CD4-positive, alpha-beta T cell treated with Interleukin-4 for 1 hour (primary cell): Measurements from ENCODE around the gene CEP41.

Experiments used
- DNase-seq, 2 donors: peaks; one replicate each; pipeline ENCODE4 v3.0.0-alpha.2; 2020 to 2022

The CEP41 gene

DNA sequence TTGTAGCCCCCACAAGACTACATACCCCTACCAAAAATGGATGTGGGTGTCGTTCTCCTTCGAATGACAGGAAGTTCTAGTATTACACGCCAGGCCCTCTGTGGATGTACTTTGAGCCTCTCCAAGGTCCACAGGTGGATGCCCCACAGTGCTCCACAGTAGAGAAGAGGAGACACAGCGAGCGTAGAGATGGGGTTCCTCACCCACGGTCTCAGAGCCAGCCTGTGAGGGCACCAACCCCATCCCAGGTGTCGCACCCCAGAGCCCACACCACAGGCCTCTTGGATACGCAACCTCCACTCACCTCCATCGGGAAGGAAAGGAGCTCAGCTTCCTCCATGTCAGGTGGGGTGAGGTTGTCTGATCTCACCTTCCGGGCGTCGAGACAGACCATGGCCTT, 93.9 kb downstream of the CEP41 start:
- DNase-seq: no peak

DNA sequence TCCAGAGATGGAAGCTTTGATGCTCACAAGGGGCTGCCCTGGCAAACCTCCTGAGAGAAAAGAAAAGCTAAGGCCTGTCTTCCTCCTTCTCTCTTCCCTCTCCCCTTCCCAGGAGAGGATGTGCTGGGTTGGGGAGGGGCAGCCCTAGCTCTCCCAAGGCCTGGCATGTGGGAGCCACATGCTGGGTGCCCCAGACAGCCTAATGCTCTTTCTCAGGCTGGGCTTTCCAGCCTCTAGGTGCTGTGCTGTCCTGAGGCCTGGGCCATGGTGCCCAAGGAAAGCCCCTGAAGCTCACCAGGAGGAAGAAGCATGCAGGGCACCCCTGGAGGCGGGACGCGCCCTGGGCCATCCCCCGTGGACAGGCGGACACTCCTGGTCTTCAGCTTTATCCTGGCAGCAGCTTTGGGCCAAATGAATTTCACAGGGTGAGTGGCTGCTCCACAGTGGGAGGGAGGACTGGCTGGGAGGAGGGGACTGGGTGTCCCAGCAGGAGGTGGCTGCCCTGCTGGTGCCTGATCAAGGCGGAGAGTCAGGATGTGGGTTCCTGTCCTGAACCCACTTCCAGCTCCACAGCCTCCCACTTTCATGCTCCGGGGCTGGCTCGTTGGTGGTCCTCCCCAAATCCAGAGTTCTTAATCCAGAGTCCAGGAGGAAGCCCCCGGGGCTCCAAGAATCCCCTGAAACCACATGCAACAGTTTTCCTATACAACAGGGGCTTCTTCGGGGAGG, 94.5 kb downstream of the CEP41 start:
- DNase-seq: no peak

DNA sequence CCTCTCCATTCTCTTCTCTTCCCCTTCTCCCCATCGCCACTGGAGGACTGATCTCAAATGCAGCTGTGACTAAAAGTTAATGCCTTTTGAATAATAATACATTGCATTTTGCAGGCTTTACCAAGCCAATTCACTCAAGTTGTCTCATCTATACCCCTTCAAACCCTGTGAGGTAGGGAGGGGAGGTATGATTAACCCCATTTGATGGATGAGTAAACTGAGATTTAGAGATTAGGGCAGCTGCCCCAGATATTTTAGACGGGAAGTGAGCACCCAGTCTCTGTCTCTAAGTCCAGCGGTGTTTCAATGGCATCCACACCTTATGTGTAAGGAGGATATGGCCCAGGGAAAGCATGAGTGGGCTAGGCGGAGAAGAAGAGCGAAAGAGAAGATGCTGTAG, 95.1 kb downstream of the CEP41 start:
- no peak for DNase-seq

DNA sequence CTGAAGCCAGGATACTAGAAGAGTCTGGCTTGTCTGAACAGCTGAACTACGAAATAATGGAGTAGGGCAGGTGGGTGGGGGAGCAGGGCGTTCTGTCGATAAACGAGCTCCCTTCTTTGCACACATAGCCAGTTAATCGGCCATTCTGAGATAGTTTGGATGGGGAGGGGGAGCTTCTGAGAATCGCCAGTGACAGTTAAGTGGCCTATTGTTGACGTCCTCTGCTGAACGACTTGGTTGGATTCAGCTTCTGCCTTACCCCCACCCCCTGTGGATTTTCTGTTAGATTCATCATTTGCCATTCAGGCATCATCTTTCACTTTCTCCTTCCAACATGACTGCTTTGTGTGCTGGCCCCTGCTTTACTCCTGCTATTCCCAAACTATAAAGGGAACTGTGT, 95.7 kb downstream of the CEP41 start:
- DNase-seq: no peak

DNA sequence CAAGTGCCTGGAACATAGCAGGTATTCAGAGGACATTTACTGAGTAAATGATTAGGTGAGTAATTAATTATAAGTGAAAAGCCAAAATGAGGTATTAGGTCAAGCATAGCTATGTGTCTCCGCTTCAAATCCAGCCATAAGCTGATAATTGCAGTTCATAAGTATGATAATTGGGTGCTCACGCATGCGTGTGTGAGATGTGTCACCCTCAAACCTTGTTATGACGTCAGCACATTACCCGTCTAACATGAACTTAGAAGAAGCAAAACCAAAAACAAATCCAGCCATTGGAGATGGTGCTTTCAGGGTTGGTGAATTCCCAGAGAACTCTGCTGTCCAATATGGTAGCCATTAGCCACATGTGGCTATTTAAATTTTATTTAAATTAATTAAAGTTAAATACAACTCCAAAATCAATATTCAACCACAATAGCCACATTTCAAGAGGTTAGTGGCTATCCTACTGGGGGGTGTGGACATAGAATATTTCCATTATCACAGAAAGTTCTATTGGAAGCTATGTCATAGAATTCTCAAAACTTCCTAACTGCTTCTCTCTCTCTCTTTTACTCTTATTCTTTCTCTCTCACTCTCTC, 96.4 kb downstream of the CEP41 start, which contains the start of gene CPA5:
CPA5 (plus strand) TSS at position 546 of the 596 bp plus-strand sequence. CDS start 1,670 bp downstream, outside the sequence.
- DNase-seq: no peak
